Activated T-helper 1 cell treated with Interleukin-2 at 50 U/mL for 16 hours (primary cell): Measurements from ENCODE around the gene ARL5B.

Experiments used
- DNase-seq: peaks from one replicate; pipeline ENCODE4 v3.0.0-alpha.2; 2020; ENCODE audit warnings: low read depth

Gene ARL5B

DNA sequence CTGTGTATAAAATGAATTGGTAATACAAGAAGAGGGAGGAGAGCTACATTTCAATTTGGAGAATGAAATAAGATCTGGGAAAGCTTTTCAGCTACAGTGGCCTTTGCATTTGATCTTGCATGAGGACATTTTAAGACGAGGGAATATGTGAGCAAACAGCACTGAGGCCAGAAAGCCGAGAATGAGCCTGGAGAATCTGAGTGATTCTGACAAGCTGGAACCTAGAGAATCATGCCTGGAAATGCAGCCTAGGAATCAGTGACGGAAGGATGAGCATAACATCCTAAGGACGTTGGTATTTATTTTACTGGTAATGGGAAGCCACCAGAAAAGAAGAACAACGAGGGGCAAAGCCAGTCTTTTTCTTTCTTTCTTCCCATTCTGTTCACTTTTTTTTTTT lies 44.3 kb downstream of the ARL5B start:
- no peak for DNase-seq

DNA sequence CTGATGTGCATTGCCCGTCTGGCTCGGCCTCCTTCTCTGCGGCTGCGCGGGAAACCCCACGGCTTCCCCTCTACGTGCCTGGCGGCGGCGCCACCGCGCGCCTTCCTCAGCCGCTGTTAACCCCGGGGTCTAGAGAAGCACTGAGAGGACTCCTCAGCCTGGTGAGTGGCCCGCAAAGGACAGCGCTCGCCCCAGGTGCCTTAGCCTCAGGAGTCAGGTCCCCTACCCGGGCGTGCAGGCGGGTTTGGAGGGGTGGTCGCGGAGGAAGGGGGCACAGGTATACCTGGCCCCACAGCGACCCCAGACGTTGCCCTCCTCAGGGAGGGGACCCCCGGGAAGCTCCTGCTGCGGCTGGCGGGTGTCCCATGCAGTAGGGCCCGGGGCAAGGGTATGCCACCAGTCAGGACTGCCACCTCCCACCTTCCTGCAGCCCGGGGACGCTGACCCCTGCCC lies 51.0 kb downstream of the ARL5B start:
- no peak for DNase-seq

DNA sequence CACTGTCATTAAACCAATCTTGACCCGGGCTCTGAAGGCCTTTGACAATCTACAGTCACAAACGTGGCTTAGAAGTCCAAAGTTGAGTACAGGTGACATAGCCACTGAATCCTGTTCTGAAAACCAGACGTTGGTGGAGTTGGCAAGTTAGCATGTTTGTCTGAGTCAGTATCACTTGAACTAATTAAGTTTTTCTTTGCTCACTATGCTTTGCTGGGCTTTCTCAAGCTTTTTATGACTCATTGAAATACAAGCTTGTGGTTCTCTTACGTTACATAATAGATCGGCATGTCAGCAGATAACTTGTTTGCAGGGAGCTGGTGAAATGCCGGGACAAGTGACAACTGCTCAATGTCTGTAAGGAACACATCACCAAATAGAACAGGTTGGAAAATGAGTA lies 53.8 kb downstream of the ARL5B start:
- no peak for DNase-seq

DNA sequence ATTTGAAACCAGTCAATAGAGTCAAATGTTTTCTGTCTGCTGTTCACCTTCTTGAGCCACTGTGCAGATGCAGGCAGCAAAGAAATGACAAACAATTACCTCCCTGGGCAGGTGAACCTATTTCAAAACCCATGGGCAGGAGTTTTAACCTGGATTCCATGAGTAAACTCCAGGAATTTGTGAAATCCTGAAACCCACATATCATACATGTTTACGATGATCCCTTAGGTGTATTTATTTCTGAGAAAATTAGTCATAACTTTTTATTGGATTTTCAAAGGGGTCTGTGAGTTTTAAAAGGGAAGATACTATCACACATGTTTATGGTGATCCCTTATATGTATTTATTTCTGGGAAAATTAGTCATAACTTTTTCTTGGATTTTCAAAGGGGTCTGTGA lies 59.8 kb downstream of the ARL5B start:
- no peak for DNase-seq

DNA sequence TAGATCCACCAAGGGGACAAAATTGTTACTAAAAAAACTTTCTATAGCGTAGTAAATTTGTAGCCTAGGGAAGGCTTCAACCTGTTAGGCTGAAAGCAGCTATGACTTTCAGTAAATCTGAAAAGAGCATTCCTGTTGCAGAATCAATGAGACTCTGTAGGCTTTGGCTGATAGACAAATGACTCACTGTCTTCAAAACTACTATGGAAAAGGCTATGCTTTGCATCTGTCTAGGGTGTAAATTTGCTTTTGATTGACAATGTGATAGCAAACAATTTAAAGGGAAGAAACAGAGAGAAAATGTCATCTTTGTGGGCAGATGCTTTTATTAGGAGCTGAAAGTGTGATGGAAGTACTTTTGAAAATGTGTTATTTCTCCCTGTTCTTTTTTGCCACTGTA lies 60.6 kb downstream of the ARL5B start:
- no peak for DNase-seq

DNA sequence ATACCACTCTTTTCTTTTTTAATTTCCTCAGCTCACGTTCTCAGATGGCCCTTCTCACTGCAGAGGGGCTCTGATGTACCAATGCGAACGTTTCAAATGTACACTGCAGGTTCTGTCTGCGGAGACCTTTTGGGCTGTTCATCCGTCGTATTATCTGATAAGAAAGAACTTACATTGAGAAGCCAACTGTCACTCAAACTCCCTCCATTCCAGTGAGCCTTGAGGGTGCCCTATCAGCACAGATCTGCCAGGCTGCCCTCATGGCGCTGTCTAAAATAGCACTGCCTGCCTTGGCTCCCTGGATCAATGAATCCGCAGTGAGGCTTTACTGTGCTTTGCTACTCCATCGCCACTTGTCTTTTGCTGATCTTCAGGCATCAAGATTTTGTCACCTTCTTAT lies 61.8 kb downstream of the ARL5B start:
- DNase-seq = no peak

DNA sequence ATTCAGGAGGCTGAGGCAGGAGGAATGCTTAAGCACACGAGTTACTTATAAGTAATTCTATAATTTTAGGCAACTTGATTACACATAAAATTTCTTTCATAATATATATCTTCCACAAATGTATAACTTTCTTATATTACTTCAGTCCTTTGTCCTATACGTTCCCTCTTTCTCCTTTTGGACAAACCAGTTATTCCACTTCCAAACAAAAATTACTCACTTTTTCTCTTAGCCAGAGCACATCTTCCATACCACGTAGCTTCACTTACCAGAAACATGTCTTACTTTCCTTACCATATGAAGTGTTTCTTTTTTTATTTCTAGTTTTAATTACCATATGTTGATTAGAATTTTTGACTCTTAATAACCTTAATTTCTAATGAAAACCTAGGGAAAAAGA lies 64.6 kb downstream of the ARL5B start:
- no peak for DNase-seq
